Activated CD8-positive, alpha-beta memory T cell treated with anti-CD3 and anti-CD28 coated beads, Interleukin-2, amount 50 U/mL, for 48 hours (primary cell): Measurements from ENCODE around the gene RPL41.
"Not testable (repeated sequence)": the region's sequence is repeated elsewhere in the genome, so short reads cannot be mapped to it uniquely, and the experiment has no call there.

Experiments
- DNase-seq: peaks from one replicate; pipeline ENCODE4 v3.0.0-alpha.2; 2020

The RPL41 gene

DNA sequence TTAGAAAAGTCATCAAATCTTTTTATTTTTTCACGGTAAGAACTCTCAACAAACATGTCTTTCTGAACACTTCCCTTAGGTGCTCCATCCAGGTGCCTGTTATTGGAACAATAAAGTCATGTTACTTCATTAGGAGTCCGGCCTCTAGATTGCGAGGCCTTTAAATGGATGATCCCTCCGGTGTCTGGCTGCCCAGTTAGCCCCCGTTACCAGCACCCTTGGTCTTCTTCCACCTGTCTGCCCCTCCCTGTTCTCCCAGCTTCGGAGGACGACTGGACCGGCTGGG lies 12.7 kb upstream of the RPL41 start:
- no peak for DNase-seq

DNA sequence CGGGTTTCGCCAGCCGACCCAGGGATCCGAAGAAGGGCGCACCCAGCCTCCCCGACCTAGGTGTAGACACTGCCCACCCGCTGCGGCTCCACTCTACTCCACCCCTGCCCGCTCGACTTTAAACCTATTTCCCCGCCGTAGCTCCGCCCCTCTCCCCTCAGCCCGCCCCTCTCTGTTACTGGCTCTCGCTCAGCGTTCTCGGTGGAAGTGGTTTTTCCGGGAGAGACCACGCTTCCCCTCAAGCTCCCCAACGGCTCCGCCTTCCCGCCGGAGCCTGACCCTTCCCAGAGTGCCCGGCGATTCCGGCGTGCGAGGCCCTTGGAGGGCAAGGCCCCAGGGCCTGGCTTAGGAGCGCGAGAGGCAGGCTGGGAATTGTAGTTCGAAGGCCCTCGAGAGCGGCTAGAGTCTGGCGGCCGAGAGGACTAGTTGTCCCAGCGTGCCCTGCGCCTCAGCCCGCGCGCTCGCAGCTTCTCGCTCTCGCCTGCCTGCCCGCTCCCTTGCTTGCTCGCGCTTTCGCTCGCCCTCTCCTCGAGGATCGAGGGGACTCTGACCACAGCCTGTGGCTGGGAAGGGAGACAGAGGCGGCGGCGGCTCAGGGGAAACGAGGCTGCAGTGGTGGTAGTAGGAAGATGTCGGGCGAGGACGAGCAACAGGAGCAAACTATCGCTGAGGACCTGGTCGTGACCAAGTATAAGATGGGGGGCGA lies 12.2 kb upstream of the RPL41 start, which contains the start of gene PA2G4:
TSS of gene PA2G4 (plus strand) at position 451 of the 706 bp plus-strand sequence. CDS start at position 630, 179 bp downstream.
- peak; percentile 97 for DNase-seq

DNA sequence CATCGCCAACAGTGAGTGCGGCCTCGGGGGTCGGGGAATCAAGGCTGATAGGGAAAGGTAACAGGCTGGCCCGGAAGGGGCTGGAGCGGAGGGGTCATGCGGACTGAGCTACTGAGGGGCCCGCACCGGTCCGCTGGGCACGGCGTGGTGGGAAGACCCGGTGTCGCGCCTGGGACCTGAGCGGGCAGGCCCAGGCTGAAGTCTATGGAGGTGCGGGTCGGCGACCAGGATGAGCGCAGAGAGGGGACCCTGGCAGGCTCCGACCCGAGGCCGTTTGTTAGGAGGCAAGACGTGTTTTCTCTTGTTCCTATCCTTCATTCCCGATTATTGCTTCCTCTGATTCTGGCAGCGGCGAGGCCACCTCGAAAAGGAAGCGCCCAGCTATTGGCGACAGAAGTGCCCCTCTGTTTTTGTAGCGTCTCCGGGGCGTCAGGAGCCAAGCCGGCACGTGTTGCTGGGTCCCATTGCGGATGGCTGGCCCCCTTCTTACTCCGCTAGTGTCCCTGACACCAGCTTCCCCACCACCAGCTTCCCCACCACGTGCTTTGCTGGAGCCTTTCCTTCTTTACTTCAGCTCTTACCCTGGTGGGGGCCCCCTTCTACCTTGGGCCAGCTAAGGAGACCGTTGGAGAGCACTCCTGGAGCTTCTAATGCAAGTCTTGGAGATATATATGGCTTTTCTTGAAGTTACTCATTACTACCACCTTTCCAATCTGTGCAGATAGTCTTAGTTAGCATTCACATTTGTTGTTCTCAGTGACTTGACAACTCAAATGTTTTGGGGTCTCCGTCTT lies 11.4 kb upstream of the RPL41 start:
- peak; percentile 73 for DNase-seq

DNA sequence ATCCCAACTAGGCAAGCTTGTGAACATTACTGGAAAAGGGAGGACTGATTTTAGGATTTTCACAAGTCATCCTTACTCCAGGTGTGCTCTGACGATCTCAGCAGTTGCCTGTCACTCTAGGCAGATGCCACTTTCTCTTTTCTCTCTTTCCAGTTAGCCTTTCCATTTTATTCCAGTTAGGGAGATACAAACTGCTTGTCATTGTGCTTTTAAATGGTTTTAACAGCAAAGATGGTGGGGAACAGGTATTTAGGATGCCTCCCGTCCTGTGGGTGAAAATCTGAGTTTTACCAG lies 10.9 kb upstream of the RPL41 start:
- DNase-seq, result no peak

DNA sequence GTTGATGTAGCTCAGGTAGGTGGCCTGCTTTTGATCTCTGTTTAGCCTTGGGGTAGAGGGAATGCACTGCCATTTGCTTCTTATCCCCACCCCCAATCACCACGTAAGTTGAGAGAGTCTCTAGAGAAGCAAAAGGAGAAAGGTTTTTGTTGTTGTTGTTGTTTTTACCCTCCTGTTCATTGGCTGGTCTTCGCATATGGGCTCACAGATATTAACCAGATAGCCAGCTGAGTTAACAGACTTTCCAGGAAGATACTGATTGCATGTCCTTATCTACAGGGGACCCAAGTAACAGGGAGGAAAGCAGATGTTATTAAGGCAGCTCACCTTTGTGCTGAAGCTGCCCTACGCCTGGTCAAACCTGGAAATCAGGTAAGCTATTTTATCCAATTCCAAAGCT lies 9.2 kb upstream of the RPL41 start:
- no peak for DNase-seq

DNA sequence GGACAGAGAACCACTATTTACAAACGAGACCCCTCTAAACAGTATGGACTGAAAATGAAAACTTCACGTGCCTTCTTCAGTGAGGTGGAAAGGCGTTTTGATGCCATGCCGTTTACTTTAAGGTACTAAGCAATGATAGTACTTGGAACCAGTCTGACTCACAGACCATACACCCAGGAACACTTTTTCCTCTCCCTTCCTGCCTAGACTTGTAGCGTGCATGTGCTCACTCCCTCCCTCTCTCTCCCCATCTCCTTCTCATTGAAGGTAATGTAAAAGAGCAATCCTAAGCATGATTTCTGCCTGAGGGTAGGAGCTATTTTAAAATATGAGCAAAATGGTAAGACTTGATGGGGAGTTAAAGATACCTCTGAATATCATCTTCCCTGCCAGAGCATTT lies 5.9 kb upstream of the RPL41 start:
- DNase-seq, result no peak

DNA sequence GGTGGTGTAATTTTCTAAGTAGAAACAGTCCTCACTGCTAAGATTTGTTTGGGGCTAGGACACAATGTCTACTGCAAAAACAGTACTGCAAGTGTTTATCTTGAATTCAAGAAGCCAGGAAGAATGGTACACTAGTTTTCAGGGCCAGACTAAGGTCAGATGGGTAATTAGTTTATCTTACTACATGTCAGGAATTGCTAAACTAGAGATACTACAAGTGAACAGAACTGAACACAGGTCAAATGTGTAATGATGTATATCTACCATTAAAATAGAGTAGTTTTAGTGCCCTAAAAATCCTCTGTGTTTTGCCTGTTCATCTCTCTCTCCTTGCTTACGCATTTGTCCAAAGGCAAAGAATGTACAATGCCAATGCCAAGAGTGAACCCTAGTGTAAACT lies 2.3 kb upstream of the RPL41 start:
- no peak for DNase-seq

DNA sequence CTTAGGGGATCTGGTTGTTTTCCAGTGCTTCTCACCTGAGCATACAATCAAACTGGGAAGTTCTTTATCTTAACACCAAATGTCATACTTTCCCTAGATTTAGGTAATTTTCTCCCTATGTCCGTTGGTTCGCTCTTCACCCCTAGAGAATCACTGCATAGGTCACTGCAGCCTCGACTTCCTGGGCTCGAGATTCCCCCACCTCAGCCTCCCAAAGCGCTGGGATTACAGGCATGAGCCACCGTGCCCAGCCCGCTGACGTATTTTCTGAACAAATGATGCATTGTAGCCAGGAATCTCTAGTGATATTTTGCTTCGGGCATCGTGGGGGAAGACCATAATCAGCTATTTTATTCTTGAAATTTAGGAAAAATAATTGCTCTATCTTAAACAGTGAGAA lies 1.1 kb upstream of the RPL41 start:
- DNase-seq, result no peak

DNA sequence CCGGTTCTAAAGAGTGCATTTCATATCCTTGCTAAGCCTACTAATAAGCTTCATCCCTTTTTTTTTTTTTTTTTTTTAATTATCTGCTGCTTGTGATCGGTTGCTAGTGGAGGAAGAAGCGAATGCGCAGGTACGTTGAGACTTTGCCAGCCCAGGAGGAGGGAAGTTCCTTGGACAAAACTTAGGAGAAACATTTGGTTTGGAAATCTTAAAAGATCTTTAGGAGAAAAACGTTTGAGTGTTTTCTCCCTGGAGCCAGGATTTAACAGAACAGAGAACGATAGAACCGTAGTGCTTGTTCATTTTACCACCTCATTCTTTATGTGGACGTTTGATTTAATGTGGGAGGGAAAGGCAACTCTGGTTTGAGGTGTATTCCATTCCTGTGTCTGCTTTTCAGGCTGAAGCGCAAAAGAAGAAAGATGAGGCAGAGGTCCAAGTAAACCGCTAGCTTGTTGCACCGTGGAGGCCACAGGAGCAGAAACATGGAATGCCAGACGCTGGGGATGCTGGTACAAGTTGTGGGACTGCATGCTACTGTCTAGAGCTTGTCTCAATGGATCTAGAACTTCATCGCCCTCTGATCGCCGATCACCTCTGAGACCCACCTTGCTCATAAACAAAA lies 761 bp downstream of the RPL41 start:
- not testable (repeated sequence) for DNase-seq

DNA sequence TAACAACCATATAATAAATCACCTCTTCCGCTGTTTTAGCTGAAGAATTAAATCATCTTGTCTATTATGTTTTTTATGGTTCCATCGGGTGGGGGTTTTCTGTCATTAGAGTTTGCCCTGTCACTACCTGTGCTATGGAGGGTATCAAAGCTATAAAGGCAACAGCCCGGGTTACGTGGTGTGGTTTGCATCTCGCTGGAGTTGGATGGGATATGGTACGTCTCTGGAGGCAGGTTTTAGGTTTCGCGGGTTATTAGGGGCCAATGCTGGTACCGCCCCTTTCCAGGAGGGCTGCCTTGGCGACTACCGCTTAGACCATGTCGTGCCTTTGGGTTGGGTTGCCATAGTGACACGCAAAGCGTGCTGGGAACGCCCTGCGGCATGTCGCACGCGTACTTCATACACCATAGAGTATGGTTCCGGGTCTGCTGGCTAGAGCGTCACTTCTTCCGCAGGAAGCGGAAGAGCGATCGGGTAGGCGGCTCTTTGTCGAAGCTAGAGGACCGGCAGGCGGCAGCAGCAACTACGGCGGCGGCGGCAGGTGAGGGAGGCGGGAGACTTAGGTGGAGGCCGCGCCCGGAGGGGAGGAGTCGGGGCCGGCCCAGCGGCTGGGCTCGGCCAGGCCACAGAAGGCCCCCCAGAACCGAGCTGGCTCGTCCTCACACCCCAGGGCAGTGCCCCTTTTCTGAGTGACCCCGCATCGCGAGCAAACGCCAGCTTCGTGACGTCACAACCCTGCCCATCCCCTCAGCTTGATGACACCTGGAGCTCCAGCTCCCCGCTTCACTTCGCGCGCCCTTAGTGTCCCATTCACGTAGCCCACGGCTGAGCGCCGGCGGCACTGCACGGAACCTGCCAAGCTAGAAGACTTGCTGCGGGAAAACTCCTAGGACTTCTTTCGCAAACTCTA lies 1.6 kb downstream of the RPL41 start, which contains the start of gene ZC3H10:
TSS of gene ZC3H10 (plus strand) at position 489 of the 910 bp plus-strand sequence. CDS start 2,297 bp downstream, outside the sequence.
- peak; percentile 99 for DNase-seq

DNA sequence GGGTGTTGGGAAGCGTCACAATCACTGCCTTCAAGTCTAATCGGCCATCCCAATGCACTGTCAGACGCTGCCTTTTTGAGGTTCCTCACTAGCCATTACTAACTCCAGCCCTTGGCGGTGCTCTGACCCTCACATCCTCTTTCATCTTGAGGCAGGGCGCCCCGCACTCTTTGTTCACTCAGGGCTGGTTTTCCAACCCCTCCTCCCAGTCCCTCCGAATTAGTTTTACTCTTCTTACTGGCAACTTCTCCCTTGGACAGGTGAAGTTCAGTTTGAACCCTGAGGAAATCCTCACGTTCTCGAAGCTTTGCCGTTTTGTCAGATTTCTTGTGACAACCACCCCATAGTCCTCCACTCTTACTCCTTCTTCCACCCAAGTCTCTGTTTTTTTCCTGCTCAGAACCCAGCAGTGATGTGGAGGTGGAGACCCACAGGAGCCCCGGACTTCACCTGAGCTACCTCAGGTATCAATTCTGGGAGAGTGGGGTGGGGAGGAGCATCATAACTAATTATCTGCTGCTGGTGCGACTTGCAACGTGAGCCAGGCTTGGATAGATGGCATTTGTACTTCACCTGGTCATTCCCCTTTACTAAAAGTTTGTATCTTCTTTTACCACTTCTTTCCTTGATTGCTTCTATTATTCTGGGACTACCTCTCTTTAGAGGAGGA lies 2.4 kb downstream of the RPL41 start:
- DNase-seq, result no peak

DNA sequence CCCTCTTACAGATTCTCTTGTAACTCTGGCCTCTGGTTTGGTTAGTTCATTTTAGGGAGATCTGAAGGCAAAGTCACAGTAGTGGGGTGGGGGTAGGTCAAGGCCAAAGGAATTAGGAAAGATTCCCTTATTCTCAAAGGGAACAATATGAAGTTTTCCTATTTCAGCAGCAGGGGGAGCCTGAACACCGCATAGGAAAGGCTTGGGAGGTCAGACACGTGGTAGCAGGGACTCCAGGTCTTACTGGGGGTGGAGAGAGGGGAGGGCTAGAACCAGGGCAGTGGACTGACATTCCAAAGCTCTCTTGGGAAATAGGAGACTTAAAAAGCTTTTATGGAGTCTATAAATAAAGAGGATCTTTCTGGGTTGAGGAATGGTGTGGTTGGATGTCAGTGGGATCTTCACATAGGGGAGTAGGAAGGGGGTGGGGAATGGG lies 2.9 kb downstream of the RPL41 start:
- DNase-seq, result peak; percentile 68

DNA sequence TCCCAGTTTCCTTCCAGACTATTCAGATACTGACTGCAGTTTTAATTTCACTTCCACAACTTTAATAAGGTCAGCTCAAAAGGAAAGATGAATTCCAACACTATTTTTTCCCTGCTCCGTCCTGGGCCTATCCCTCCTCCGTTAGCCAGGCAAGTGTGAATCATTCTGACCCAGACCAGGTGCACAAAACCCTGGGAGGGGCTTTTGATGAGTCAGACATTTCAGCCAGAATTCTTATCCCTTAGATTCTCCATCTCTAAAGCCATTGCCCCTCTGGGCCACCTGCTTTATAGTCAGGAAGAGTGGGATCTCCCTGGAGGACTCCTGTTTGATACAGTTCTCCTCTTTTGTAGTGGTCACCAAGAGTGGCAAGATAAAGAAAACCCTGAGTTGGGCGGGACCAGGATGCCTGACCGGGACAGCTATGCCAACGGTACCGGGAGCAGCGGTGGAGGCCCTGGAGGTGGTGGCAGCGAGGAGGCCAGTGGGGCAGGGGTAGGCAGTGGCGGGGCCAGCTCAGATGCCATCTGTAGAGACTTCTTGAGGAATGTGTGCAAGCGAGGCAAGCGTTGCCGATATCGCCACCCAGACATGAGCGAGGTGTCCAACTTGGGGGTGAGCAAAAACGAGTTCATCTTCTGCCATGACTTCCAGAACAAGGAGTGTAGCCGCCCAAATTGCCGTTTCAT lies 3.9 kb downstream of the RPL41 start:
- no peak for DNase-seq

DNA sequence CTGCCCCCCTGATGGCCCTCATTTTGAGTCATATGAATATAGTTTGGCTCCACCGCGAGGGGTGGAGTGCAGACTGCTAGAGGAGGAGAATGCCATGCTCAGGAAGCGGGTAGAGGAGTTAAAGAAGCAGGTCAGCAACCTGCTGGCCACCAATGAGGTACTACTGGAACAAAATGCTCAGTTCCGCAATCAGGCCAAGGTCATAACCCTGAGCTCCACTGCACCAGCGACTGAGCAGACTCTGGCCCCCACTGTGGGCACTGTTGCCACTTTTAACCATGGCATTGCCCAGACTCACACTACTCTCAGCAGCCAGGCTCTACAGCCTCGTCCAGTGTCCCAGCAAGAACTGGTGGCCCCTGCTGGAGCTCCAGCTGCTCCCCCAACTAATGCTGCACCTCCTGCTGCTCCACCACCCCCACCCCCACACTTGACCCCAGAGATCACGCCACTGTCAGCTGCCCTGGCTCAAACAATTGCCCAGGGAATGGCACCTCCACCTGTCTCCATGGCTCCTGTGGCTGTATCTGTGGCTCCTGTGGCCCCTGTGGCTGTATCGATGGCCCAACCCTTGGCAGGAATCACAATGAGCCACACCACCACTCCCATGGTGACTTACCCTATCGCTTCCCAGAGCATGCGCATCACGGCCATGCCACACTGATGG lies 4.9 kb downstream of the RPL41 start:
- no peak for DNase-seq

DNA sequence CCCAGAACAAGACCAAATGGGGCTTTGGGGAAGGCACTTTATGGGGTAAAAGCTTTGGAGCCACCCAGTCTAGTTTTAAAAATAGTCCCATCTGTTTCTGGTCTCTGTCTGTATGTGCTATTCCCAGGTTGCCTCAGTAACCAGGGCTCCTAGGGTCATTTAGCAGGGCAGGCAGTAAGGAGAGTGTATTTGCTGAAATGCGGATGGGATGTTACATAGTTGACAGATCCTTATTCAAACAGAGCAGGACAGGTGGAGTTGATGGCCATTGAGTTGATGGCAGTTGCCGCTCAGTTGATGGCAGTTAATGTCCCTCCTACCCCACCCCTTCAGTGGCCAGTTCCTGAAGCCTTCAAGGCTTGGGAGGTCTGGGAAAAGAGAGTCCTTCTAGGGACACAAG lies 6.2 kb downstream of the RPL41 start:
- DNase-seq, result no peak

DNA sequence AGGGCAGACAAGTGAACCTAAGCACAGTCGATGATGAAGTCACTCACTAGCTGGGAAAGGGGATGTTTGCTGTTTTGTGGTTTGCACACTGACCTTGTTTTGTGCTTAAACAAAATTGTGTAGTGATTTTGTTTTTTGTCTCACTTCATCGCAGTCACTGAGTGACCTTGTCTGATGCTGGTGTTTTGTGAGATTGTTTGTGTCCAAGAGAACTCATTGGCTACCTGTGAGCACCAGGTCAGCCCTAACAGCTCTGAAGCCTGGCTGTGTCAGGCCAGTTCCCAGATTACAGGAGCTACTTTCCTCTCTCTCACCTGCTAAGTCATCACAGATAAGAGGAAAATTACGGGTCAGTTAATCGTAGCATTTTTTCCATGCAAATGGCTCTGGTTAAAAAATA lies 7.7 kb downstream of the RPL41 start:
- no peak for DNase-seq

DNA sequence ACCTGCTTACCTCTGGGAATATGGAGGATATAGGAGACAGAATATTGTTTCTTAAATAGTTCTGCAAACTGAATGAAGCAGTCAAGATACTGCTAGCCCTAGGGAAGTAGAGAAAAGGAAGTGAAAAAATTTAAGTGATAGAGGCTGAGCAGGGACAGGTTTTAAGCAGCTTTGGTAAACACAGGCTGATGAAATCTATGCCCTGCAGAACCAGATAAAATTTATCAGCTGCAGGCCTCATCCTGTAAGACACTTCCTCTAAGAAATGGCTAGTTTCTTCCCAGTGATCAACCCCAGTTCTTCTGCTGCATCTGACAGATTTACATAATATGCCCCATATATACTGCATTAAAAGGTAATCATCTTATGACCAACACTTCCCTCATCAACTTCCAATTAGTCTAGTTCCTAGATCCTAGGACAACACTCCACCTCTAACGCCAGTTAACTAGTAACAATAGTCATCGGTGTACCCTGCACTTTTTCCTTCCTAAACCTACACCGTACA lies 10.4 kb downstream of the RPL41 start:
- no peak for DNase-seq

DNA sequence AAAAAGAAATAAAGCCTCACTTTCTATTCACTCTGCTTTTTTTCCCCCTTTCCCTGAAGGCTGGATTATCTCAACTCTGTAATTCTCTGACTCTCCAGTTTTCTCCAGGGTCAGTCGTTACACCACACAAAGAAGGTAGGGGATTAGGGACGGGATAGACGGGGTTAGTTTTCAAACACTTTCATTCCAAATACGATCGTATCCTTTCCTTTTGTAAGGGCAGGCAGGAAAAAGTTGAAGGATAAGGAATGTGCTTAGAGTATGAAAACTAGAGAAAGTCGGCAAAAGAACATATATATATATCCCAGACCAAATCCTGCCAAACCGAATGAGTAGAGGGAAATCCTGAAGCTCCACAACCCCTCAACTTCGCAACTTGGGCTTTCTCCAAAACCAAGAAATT lies 11.1 kb downstream of the RPL41 start:
- no peak for DNase-seq

DNA sequence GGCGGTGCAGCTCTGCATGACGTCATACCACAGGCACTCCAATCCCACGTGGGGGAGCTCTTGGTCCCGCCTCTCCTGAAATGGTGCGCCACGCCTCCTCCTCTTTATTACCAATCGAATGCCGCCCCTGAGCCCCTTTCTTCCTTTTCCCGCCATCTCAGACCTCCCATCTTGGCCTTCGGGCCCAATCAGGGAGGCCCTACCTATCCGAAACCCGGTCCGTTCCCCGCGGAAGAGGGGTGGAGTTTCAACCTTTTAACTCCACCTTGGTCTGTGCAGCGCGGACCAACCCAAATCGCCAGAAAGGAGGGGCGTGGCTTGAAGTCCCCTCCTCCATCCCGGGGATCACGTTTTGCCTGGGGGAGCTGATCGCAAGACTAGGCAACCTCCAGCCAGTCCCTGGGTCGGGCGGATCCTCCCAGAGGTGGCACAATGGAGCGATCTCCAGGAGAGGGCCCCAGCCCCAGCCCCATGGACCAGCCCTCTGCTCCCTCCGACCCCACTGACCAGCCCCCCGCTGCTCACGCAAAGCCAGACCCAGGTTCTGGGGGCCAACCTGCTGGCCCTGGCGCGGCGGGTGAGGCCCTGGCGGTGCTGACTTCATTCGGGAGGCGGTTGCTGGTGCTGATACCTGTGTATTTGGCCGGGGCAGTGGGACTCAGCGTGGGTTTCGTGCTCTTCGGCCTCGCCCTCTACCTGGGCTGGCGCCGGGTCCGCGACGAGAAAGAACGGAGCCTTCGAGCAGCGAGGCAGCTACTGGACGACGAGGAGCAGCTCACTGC lies 11.6 kb downstream of the RPL41 start, which contains the start of gene ESYT1:
TSS of gene ESYT1 (plus strand) at position 380 of the 782 bp plus-strand sequence. CDS start at position 433, 53 bp downstream.
- peak; percentile 93 for DNase-seq

DNA sequence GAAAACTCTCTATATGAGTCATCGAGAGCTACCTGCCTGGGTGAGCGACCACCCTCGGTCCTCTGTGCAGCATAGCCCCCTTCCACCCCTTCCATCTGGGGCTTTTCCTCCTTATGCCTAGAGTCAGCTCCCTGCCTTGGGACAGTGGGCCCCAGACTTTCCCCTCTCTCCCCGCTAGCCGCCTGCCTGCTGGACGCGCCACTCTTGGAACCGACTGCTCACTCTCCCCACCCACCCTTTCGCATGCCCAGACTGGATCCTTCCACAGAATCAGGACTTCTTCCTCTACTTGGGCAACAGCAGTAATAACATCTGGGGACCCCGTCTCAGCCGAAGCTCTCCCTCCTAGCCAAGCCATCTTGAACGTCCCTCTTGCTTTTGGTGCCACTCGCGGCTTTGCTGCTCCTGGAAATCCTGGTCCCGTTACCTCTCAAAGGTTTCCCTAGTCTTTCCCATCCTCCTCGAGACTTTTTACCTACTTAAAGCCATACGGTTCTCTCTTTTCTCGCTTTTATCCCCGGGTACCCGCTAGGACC lies 12.3 kb downstream of the RPL41 start:
- DNase-seq, result no peak
